Ascending aorta (tissue), 2 donors: ENCODE data around the gene VTI1A. TPM values are rescaled to one million over a fixed set of nuclear protein-coding genes. Genes with fewer than 3 reads are reported as not detected.

Experiments used
- DNase-seq, 2 donors: peaks; one replicate each; pipeline ENCODE4 v3.0.0-alpha.2; 2019; ENCODE audit warnings: low spot score in 2 of 2
- H3K27ac ChIP-seq, 2 donors: fragments of 200-600 bp; sonication (generic); one replicate each; pipeline ENCODE4 v1.5.1; 2016 to 2017; ENCODE audit warnings: mild to moderate bottlenecking in 1 of 2
- H3K27me3 ChIP-seq: fragments of 200-600 bp; sonication (generic); one replicate; pipeline ENCODE4 v1.5.1; 2017
- H3K36me3 ChIP-seq, 2 donors: fragments of 200-600 bp; sonication (generic); one replicate each; pipeline ENCODE4 v1.5.1; 2016
- H3K4me1 ChIP-seq, 2 donors: fragments of 200-600 bp; sonication (generic); one replicate each; pipeline ENCODE4 v1.5.1; 2016 to 2017; ENCODE audit warnings: mild to moderate bottlenecking in 1 of 2
- H3K4me3 ChIP-seq, 2 donors: fragments of 200-600 bp; sonication (generic); one replicate each; pipeline ENCODE4 v1.5.1; 2016 to 2017; ENCODE audit warnings: mild to moderate bottlenecking in 1 of 2
- H3K9me3 ChIP-seq, 2 donors: fragments of 200-600 bp; sonication (generic); one replicate each; pipeline ENCODE4 v1.5.1; 2016
- CTCF ChIP-seq, 3 experiments: fragments of 200-600 bp in 2 of 3; fragments of 450-650 bp in 1 of 3; sonication (generic) in 2 of 3; IDR thresholded peaks; one replicate each; pipeline ENCODE4 v1.5.1; 2016 to 2019; ENCODE audit warnings: antibody characterized with exemption in 3 of 3, mild to moderate bottlenecking in 1 of 3, moderate library complexity in 1 of 3
- intact Hi-C: fragments of 100-400 bp; cut with DNase I; formaldehyde crosslinking; loops from one replicate; pipeline ENCODE4 v1.15.1; 2023
- total RNA-seq: library from RNA; depleted of rRNA; stranded (reverse); fragments of >200 nt; gene quantifications from one replicate; pipeline ENCODE4 v1.1.0, GENCODE V29; 2016

Gene VTI1A
- total RNA-seq, 1 donor from 2014 or later: 32.5 TPM

GRCh38 chr10:112744181-112745096 is 297.4 kb downstream of the VTI1A start:
- intact Hi-C loops: no loop called here
- no peaks in the 10 kb centered on the region for H3K9me3 ChIP-seq
- no peak overlapping the region for H3K27ac ChIP-seq
- no peak overlapping the region for H3K4me3 ChIP-seq
- no peak for DNase-seq
- H3K27me3 ChIP-seq: no peaks in the 10 kb centered on the region
- no peaks in the 10 kb centered on the region for H3K4me1 ChIP-seq
- H3K36me3 ChIP-seq: no peaks in the 10 kb centered on the region
- TF ChIP-seq CTCF (IDR thresholded peaks at IDR 0.05): no peak

DNA sequence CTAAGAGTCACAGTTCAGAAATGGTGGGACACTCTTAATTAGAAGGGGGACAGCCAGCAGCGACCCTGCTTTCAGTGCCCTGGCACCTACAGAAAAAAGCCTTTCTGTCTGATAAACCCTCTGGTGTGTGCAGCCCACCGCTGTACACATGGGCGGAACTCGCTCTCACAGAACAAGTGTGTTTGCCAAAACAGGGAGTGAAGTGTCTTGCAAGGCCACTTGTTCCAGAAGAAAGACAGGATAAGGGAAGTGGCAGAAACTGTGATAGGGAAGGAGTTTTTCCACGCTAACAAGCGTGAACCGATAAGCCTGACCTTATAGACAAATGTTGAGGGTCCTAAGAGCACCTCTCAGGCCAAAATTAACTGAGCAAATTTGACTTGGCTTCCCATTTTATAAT is 299.3 kb downstream of the VTI1A start:
- Histone ChIP-seq H3K4me1 (no peaks in the 10 kb centered on the region), H3K9me3 (no peaks in the 10 kb centered on the region), H3K36me3 (no peaks in the 10 kb centered on the region), H3K4me3 (no peak overlapping the region), H3K27me3 (no peaks in the 10 kb centered on the region), H3K27ac (no peak overlapping the region)
- TF ChIP-seq CTCF (IDR thresholded peaks at IDR 0.05): no peak
- intact Hi-C loops: no loop called here
- no peak for DNase-seq

DNA sequence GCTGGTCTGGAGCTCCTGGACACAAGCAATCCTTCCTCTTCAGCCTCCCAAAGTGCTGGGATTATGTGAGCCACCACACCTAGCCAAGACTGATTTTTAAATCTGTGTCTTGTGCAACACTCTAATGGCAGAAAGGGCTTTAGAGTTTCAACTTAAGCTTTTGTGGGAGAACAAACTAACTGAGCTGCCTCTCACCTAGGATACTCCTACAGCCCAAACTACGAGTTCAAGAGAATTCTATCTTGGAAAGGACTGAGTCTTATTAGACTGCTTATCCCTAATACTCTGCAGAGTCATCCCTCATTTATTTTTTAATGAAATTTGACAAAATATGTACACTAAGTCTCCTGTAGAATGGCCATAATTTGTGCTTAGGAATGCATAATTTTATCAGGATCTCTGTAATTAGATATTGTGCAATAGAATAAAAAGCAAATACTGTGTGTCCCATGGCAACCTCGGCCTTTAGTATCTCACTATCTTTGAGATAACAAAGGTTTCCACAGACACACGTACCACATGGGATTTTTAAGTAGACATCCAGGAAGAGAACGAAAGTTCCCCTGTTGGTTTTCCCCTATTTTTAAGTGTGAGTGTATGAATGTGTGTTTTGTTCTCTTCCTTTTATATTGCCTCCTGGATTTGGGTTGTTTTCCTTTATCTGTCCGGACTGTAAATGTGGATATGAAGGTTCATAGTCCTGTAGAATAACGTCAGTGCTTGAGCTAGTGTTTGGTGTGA is 303.6 kb downstream of the VTI1A start:
- no peaks in the 10 kb centered on the region for H3K27me3 ChIP-seq
- no peak for DNase-seq
- peaks cover 0 to 5% of the 10 kb centered on the region in 2 donors for H3K4me1 ChIP-seq
- intact Hi-C loops: no loop called here
- no peak overlapping the region for H3K4me3 ChIP-seq
- no peaks in the 10 kb centered on the region for H3K36me3 ChIP-seq
- TF ChIP-seq CTCF (IDR thresholded peaks at IDR 0.05): no peak
- no peaks in the 10 kb centered on the region for H3K9me3 ChIP-seq
- no peak overlapping the region for H3K27ac ChIP-seq

GRCh38 chr10:112751651-112752050 is 304.6 kb downstream of the VTI1A start:
- H3K27me3 ChIP-seq: no peaks in the 10 kb centered on the region
- DNase-seq: no peak
- H3K4me1 ChIP-seq: peaks cover 0 to 5% of the 10 kb centered on the region in 2 donors
- no peak for TF ChIP-seq CTCF (IDR thresholded peaks at IDR 0.05)
- H3K27ac ChIP-seq: no peak overlapping the region
- no peak overlapping the region for H3K4me3 ChIP-seq
- H3K9me3 ChIP-seq: no peaks in the 10 kb centered on the region
- H3K36me3 ChIP-seq: no peaks in the 10 kb centered on the region
- intact Hi-C loops: no loop called here

- Histone ChIP-seq H3K9me3 (no peaks in the 10 kb centered on the region), H3K27ac (no peak overlapping the region), H3K27me3 (no peaks in the 10 kb centered on the region), H3K4me3 (no peak overlapping the region), H3K4me1 (peaks cover 0 to 5% of the 10 kb centered on the region in 2 donors), H3K36me3 (no peaks in the 10 kb centered on the region)
- no peak for DNase-seq
- intact Hi-C loops: no loop called here
- TF ChIP-seq CTCF (IDR thresholded peaks at IDR 0.05): no peak
Measured at GRCh38 chr10:112752288-112752687, 305.3 kb downstream of the VTI1A start.
